GM12874 (cell line): Measurements from ENCODE around the gene MYADML2.

Experiments
- CTCF ChIP-seq: IDR thresholded peaks from 2 replicates; pipeline ENCODE4 v1.5.1; 2011; ENCODE audit warnings: low read depth, mild to moderate bottlenecking, control low read depth, low read length, moderate library complexity; ENCODE audit not compliant: insufficient read depth

MYADML2 gene

GRCh38 chr17:81908793-81909192 is 38.2 kb downstream of the MYADML2 start:
- no peak for TF ChIP-seq CTCF

- no peak for TF ChIP-seq CTCF
These were observed 39.6 kb downstream of the MYADML2 start for GRCh38 chr17:81907219-81908145.

- TF ChIP-seq CTCF, result 0 out of 2 replicates have a peak, but pooled peaks have one; percentile 24
These were observed 40.4 kb downstream of the MYADML2 start for GRCh38 chr17:81906476-81907218.

- TF ChIP-seq CTCF, result no peak
These were observed 41.0 kb downstream of the MYADML2 start for GRCh38 chr17:81905993-81906392.

GRCh38 chr17:81905424-81905875 is 41.6 kb downstream of the MYADML2 start:
- TF ChIP-seq CTCF, result no peak

GRCh38 chr17:81904600-81905423 is 42.2 kb downstream of the MYADML2 start:
- TF ChIP-seq CTCF, result no peak
